G401 (cell line): ENCODE measurements around the gene RSPO1. TPM values are rescaled to one million over a fixed set of nuclear protein-coding genes. Genes with fewer than 3 reads are reported as not detected.
"Not testable (repeated sequence)": the region's sequence is repeated elsewhere in the genome, so short reads cannot be mapped to it uniquely, and the experiment has no call there.

ENCODE experiments used
- DNase-seq: peaks from one replicate; pipeline ENCODE4 v3.0.0-alpha.2; 2015; ENCODE audit warnings: low spot score
- in situ Hi-C: cut with HindIII; loops from 2 replicates; pipeline ENCODE4 v1.10.0; 2016; ENCODE audit warnings: low sequenced_read_pairs, mixed read lengths
- total RNA-seq: library from RNA; depleted of rRNA; stranded (reverse); fragments of >200 nt; shearing (Covaris generic); gene quantifications from 2 replicates; pipeline ENCODE4 v1.2.3, GENCODE V29; 2014; rRNA removed

The RSPO1 gene
- total RNA-seq, 1 experiment from 2014 or later, result 0.07 TPM

GRCh38 chr1:37593726-37594125 lies 41.0 kb downstream of the RSPO1 start:
- in situ Hi-C loops, result no loop called here
- no peak for DNase-seq

- in situ Hi-C loops, result no loop called here
- DNase-seq, result no peak
These were observed 45.8 kb downstream of the RSPO1 start for GRCh38 chr1:37588939-37589338.

DNA sequence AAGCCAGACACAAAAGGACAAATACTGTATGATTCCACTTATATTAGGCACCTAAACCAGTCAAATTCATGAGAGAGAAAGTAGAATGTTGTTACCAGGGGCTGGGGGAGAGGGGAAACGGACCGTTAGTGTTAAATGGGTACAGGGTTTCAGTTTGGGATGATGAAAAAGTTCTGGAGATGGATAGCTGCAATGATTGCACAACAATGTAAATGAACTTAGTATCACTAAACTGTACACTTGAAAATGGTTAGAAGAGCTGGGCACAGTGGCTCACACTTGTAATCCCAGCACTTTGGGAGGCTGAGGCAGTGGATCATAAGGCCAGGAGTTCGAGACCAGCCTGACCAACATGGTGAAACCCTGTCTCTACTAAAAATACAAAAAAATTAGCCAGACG lies 50.1 kb downstream of the RSPO1 start:
- DNase-seq, in situ Hi-C loops: not testable (repeated sequence)

DNA sequence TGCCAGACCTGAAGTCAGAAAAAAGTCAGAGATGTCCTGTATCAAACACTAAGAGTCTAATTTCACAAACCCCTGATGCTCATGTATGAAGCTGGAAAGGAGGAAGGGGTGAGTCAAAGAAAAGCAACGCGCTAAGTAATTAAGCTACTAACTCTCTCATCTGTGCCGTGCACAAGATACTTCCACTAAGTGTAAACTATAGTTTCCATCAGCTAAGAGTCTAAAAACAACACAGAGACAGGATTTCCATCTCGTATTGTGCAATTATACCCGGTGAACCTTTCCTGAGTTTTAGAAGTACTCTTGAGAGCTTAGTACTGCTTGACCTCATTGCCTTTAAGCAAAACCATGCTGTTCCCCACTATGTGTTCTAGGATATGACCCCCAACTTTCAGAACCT lies 59.0 kb downstream of the RSPO1 start:
- in situ Hi-C loops, result no loop called here

DNA sequence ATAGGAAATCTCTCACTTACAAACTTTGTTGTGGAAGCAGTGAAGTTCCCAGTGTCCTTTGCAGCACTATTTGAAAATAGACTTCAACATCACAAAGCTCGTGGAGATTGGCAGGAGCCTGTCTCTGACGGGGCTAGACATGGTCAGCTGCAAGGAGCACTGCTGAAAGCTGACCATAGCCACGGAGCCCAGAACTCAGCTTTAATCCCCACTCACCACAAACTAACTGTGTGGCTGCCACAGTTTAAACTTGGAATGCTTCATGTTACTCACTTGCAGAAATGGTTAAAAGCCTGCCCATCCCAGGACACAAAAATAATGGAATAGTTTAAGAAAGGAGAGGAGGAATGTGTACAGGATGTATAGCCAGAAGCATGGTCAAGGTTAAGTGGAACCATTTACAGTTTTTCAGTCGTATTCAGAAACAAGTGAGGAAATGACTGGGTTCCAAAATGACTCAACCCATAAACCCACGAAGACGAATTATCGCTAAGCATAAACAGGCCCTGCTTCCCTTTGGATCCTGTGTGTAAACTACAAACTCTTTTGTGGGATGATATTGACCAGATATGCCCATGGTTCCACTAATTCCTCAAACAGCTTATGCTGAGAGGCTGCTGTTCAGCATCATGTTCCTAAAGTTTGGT lies 59.7 kb downstream of the RSPO1 start:
- in situ Hi-C loops, result no loop called here
- DNase-seq, result no peak

More for the DNA sequence above, 59.0 kb downstream of the RSPO1 start:
- no peak for DNase-seq

DNA sequence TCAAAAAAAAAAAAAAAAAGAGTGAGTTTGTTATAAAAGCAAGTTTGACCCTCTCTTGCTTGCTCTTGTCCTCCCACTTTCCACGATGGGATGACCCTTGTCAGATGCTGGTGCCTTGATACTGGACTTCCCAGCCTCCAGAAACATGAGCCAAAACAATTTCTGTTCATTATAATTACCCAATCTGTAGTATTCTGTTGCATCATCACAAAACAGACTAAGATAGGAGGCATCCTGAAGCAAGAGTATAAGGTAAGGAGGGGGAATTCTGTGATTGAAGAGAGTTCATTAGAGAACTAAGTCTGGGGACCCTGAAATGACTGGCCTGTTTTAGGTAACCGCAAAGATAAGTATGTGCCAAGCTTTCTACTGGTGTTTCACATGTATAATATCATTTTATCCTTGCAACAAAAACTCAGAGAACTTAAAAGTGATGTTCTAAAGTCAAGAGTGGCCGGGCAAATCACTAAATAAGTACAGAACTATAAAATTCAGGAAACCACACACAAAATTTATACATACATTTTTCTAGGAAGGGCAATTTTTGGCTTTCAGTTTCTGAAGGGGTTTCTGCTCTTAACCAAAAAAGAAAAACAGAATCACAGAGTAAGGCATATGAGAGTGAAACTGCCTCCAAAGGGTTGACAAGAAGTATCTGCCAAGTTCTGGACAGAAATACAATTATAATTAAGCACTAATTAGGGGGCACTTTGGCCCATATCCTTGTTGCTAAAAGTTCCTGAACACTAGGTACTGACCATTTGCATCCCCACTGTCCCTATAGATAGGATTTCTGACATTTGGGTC lies 64.0 kb downstream of the RSPO1 start:
- in situ Hi-C loops, result no loop called here
- DNase-seq, result no peak

DNA sequence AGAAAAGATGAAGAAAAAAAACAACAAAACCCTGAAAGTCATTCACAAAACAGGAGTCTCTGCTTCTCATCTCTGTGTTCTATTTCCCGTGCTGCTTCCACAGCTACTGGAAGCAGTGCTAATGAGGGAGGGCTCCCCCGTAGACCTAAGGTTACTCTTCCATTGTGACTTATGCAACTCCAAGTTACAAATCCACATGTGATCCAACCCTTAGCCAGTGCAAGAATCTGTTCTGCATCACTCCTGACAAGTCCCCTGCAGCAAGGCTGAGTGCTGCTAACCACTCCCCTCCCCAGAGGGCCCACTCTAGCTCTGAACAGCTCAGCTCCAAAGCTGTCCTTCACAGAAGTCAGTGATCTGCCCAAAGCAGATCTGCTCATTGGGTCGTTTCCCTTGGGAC lies 67.7 kb downstream of the RSPO1 start:
- in situ Hi-C loops, result no loop called here
- DNase-seq, result no peak

GRCh38 chr1:37564892-37565291 lies 69.8 kb downstream of the RSPO1 start:
- DNase-seq, result no peak
- in situ Hi-C loops, result no loop called here

- in situ Hi-C loops, result no loop called here
- DNase-seq, result no peak
These were observed 71.7 kb downstream of the RSPO1 start for GRCh38 chr1:37562984-37563383.

Other genes with a start within 250 kb of the RSPO1 start
- gene ZC3H12A, start 160.3 kb downstream of the RSPO1 start, total RNA-seq, result 2.6 and 3.3 TPM in 2 replicates
- gene MEAF6, start 120.1 kb downstream of the RSPO1 start, total RNA-seq, result 44.4 and 62.8 TPM in 2 replicates
- gene SNIP1, start 80.6 kb downstream of the RSPO1 start, total RNA-seq, result 8.0 and 9.0 TPM in 2 replicates
- gene DNALI1, start 78.0 kb downstream of the RSPO1 start, total RNA-seq, result not detected in 2 replicates
- 57.0 and 81.6 TPM in 2 replicates for gene GNL2, start 39.0 kb downstream of the RSPO1 start, total RNA-seq
- 18.9 and 20.3 TPM in 2 replicates for gene CDCA8, start 57.6 kb upstream of the RSPO1 start, total RNA-seq
- gene EPHA10, start 130.2 kb upstream of the RSPO1 start, total RNA-seq, result 0.17 and 0.49 TPM in 2 replicates
- 22.0 and 31.3 TPM in 2 replicates for gene MANEAL, start 159.0 kb upstream of the RSPO1 start, total RNA-seq
- 99.0 and 128 TPM in 2 replicates for gene C1orf122, start 172.9 kb upstream of the RSPO1 start, total RNA-seq
- 35.1 and 36.4 TPM in 2 replicates for gene YRDC, start 173.3 kb upstream of the RSPO1 start, total RNA-seq
- 1.8 and 3.7 TPM in 2 replicates for gene MTF1, start 224.7 kb upstream of the RSPO1 start, total RNA-seq